CD14-positive monocyte (primary cell): ENCODE measurements around the gene PHF12. TPM values are rescaled to one million over a fixed set of nuclear protein-coding genes. Genes with fewer than 3 reads are reported as not detected.

Experiments
- DNase-seq, 3 donors: peaks; one replicate each; pipeline ENCODE4 v3.0.0-alpha.2; 2011 to 2022
- H2AFZ ChIP-seq: 2 replicates; pipeline ENCODE4 v1.6.0; 2012; ENCODE audit warnings: mild to moderate bottlenecking, low read depth, low read length, inconsistent platforms; ENCODE audit not compliant: insufficient read depth, poor library complexity, severe bottlenecking
- H3K27ac ChIP-seq, 2 donors: 1 replicate in 1 of 2; 2 replicates in 1 of 2; pipeline ENCODE4 v1.5.1; 2012 to 2013; ENCODE audit warnings: low read length in 2 of 2, control low read depth in 1 of 2, inconsistent platforms in 1 of 2, low read depth in 1 of 2, mild to moderate bottlenecking in 1 of 2
- H3K27me3 ChIP-seq, 2 donors: one replicate each; pipeline versions ENCODE4 v1.6.0 to v1.6.1; 2011 to 2013; ENCODE audit warnings: low read length in 2 of 2; ENCODE audit not compliant: control insufficient read depth in 2 of 2, insufficient read depth in 2 of 2
- H3K36me3 ChIP-seq, 2 donors: replicated peaks in 1 of 2; 1 replicate in 1 of 2; 2 replicates in 1 of 2; pipeline versions ENCODE4 v1.5.1 to v1.6.1; 2012 to 2013; ENCODE audit warnings: low read length in 2 of 2, control low read depth in 1 of 2, inconsistent platforms in 1 of 2, mild to moderate bottlenecking in 1 of 2; ENCODE audit not compliant: insufficient read depth in 2 of 2, control insufficient read depth in 1 of 2
- H3K4me1 ChIP-seq, 2 donors: 1 replicate in 1 of 2; 2 replicates in 1 of 2; pipeline versions ENCODE4 v1.5.1 to v1.6.1; 2012 to 2013; ENCODE audit warnings: low read length in 2 of 2, control low read depth in 1 of 2, inconsistent platforms in 1 of 2, mild to moderate bottlenecking in 1 of 2, moderate library complexity in 1 of 2; ENCODE audit not compliant: insufficient read depth in 2 of 2, control insufficient read depth in 1 of 2
- H3K4me2 ChIP-seq: replicated peaks from 2 replicates; pipeline ENCODE3; 2012; ENCODE audit warnings: low read length, moderate library complexity, mild to moderate bottlenecking; ENCODE audit not compliant: poor library complexity, severe bottlenecking; ENCODE audit errors: extremely low read depth
- H3K4me3 ChIP-seq, 3 experiments: fragments of 200-600 bp in 1 of 3; sonication (generic) in 1 of 3; replicated peaks in 1 of 3; 1 replicate in 2 of 3; 2 replicates in 1 of 3; pipeline ENCODE4 v1.5.1; 2011 to 2013; ENCODE audit warnings: low read length in 3 of 3, mild to moderate bottlenecking in 3 of 3, control low read depth in 2 of 3, low read depth in 2 of 3, inconsistent platforms in 1 of 3, moderate library complexity in 1 of 3
- H3K79me2 ChIP-seq: 2 replicates; pipeline ENCODE4 v1.6.0; 2012; ENCODE audit warnings: mild to moderate bottlenecking, control low read depth, inconsistent platforms, low read length, moderate library complexity; ENCODE audit not compliant: insufficient read depth
- H3K9ac ChIP-seq: 2 replicates; pipeline ENCODE4 v1.6.0; 2017; ENCODE audit warnings: low read length, mild to moderate bottlenecking; ENCODE audit not compliant: insufficient read depth, poor library complexity, severe bottlenecking
- H3K9me3 ChIP-seq, 2 donors: replicated peaks in 1 of 2; 1 replicate in 1 of 2; 2 replicates in 1 of 2; pipeline versions ENCODE4 v1.5.1 to v1.6.1; 2012 to 2013; ENCODE audit warnings: low read length in 2 of 2, control low read depth in 1 of 2; ENCODE audit not compliant: control insufficient read depth in 1 of 2, insufficient read depth in 1 of 2
- H4K20me1 ChIP-seq: 2 replicates; pipeline ENCODE4 v1.6.0; 2012; ENCODE audit warnings: mild to moderate bottlenecking, low read length, control low read depth, moderate library complexity; ENCODE audit not compliant: insufficient read depth
- H3K27ac Mint-ChIP-seq, 7 donors: one replicate each; pipeline ENCODE4 v1.8.0; 2020; ENCODE audit warnings: mild to moderate bottlenecking in 7 of 7, mixed read lengths in 7 of 7, moderate library complexity in 6 of 7, inconsistent platforms in 2 of 7
- H3K27me3 Mint-ChIP-seq, 3 donors: one replicate each; pipeline ENCODE4 v1.8.0; 2021 to 2022; ENCODE audit warnings: low read depth in 3 of 3, mild to moderate bottlenecking in 3 of 3, mixed read lengths in 3 of 3, moderate library complexity in 3 of 3, inconsistent platforms in 1 of 3
- H3K36me3 Mint-ChIP-seq, 2 donors: one replicate each; pipeline ENCODE4 v1.8.0; 2020; ENCODE audit warnings: mixed read lengths in 2 of 2, inconsistent platforms in 1 of 2, mild to moderate bottlenecking in 1 of 2
- H3K4me1 Mint-ChIP-seq: one replicate; pipeline ENCODE4 v1.8.0; 2020; ENCODE audit warnings: mild to moderate bottlenecking, mixed read lengths
- H3K4me3 Mint-ChIP-seq, 2 donors: one replicate each; pipeline ENCODE4 v1.8.0; 2020; ENCODE audit warnings: mild to moderate bottlenecking in 2 of 2, mixed read lengths in 2 of 2, moderate library complexity in 1 of 2
- H3K9me3 Mint-ChIP-seq, 7 donors: one replicate each; pipeline ENCODE4 v1.8.0; 2020 to 2022; ENCODE audit warnings: mixed read lengths in 7 of 7, mild to moderate bottlenecking in 6 of 7, moderate library complexity in 6 of 7, inconsistent platforms in 2 of 7
- CTCF ChIP-seq: fragments of 200-600 bp; IDR thresholded peaks from one replicate; pipeline ENCODE4 v1.8.0; 2022; ENCODE audit warnings: antibody characterized with exemption, mild to moderate bottlenecking
- WGBS: methylation state at CpG from one replicate; pipeline ENCODE4 v1.1.5; 2013; ENCODE audit warnings: missing lambda C conversion rate; ENCODE audit not compliant: insufficient coverage; 5-methylcytosine and 5-hydroxymethylcytosine counted together
- intact Hi-C, 2 donors: fragments of 100-400 bp; cut with micrococcal nuclease; formaldehyde crosslinking; loops; one replicate each; pipeline versions ENCODE4 v1.15.0 to v1.15.1; 2023
- polyA plus RNA-seq, 3 donors: library from polyadenylated mRNA; depleted of rRNA in 1 of 3; unstranded in 2 of 3; stranded (reverse) in 1 of 3; fragments of 300-500 nt in 2 of 3; fragments of >200 nt in 1 of 3; fragmentation: Illumina TruSeq in 2 of 3; gene quantifications; 1 replicate in 2 of 3; 2 replicates in 1 of 3; pipeline ENCODE4 v1.2.3, GENCODE V29; 2012 to 2021

The PHF12 gene
- polyA plus RNA-seq, 3 donors: 1.4 to 62.5 (median 2.5) TPM

- Mint-ChIP-seq H3K9me3 (peaks cover 0 to 3% (median 0%) of the 10 kb centered on the region in 7 donors), H3K4me1 (peaks cover 16% of the 10 kb centered on the region), H3K36me3 (no peaks in the 10 kb centered on the region), H3K27me3 (peaks cover 0 to 6% (median 3%) of the 10 kb centered on the region in 3 donors), H3K27ac (peak overlapping the region in 2 of 7 donors; percentile 23 to 84), H3K4me3 (no peak overlapping the region)
- no peak for DNase-seq
- Histone ChIP-seq H3K4me1 (peaks cover 0 to 2% of the 10 kb centered on the region in 2 donors), H2AFZ (no peak overlapping the region), H3K4me2 (no peak overlapping the region), H3K4me3 (no peak overlapping the region), H3K27me3 (no peaks in the 10 kb centered on the region), H3K79me2 (no peaks in the 10 kb centered on the region), H3K27ac (no peak overlapping the region), H3K9me3 (no peaks in the 10 kb centered on the region), H3K9ac (no peak overlapping the region), H3K36me3 (no peaks in the 10 kb centered on the region), H4K20me1 (no peaks in the 10 kb centered on the region)
- TF ChIP-seq CTCF: no peak
- WGBS: 82% methylated on average over 2 of the region's 2 CpGs
- intact Hi-C loops: no loop called here
Measured at GRCh38 chr17:28973425-28973824, 22.1 kb upstream of the PHF12 start.

- Histone ChIP-seq H3K9me3 (no peaks in the 10 kb centered on the region), H3K27me3 (no peaks in the 10 kb centered on the region), H2AFZ (no peak overlapping the region), H4K20me1 (no peaks in the 10 kb centered on the region), H3K4me1 (peaks cover 9 to 12% of the 10 kb centered on the region in 2 donors), H3K4me3 (no peak overlapping the region), H3K27ac (no peak overlapping the region), H3K9ac (no peak overlapping the region), H3K79me2 (no peaks in the 10 kb centered on the region), H3K4me2 (no peak overlapping the region), H3K36me3 (no peaks in the 10 kb centered on the region)
- Mint-ChIP-seq H3K27ac (peak overlapping the region in 1 of 7 donors; percentile 74), H3K9me3 (peaks cover 0 to 3% (median 0%) of the 10 kb centered on the region in 7 donors), H3K4me1 (peaks cover 25% of the 10 kb centered on the region), H3K36me3 (no peaks in the 10 kb centered on the region), H3K4me3 (no peak overlapping the region), H3K27me3 (peaks cover 0 to 4% (median 3%) of the 10 kb centered on the region in 3 donors)
- WGBS: 96% methylated on average over 8 of the region's 10 CpGs
- DNase-seq: no peak
- intact Hi-C loops: no loop called here
- no peak for TF ChIP-seq CTCF
Measured at GRCh38 chr17:28972437-28972836, 21.1 kb upstream of the PHF12 start.
